Endothelial cell of umbilical vein (primary cell): ENCODE measurements around the gene TRIM2. TPM values are rescaled to one million over a fixed set of nuclear protein-coding genes. Genes with fewer than 3 reads are reported as not detected.

Experiments
- BruUV-seq: library from RNA; stranded (reverse); fragments of 400-500 nt; replicated peaks from 2 replicates; lab custom pipeline; 2021; lab: Mats Ljungman, UMichigan
- CTCF ChIA-PET: fragments of 300-600, 350-600 bp; sonication (Branson Sonifier 250); formaldehyde crosslinking; loops from one replicate; lab custom pipeline; 2021; ENCODE audit warnings: antibody characterized with exemption, inconsistent platforms; lab: Charles Lee
- POLR2A ChIA-PET: fragments of 300-600, 350-600 bp; sonication (Branson Sonifier 250); formaldehyde crosslinking; loops from one replicate; lab custom pipeline; 2021; ENCODE audit warnings: antibody characterized with exemption, inconsistent platforms; lab: Charles Lee
- DNase-seq: peaks from one replicate; pipeline ENCODE4 v3.0.0-alpha.2; 2011; ENCODE audit warnings: low read depth, low spot score
- FAIRE-seq: peaks from 2 replicates; lab custom pipeline; 2011; peaks lifted over from hg19 to GRCh38; lab: Jason Lieb, UNC
- H2AFZ ChIP-seq: 2 replicates; pipeline ENCODE4 v1.6.0; 2012; ENCODE audit warnings: low read depth, low read length, control low read depth, inconsistent platforms
- H3K27ac ChIP-seq: 2 replicates; pipeline ENCODE4 v1.5.1; 2011; ENCODE audit warnings: low read depth, mild to moderate bottlenecking, control low read depth, low read length, moderate library complexity; ENCODE audit not compliant: insufficient read depth
- H3K27me3 ChIP-seq, 2 experiments: 2 replicates each; pipeline versions ENCODE4 v1.6.0 to v1.6.1; 2011; ENCODE audit warnings: low read length in 2 of 2, mixed read lengths in 1 of 2; ENCODE audit not compliant: control insufficient read depth in 2 of 2, insufficient read depth in 2 of 2
- H3K36me3 ChIP-seq, 2 experiments: 2 replicates in 1 of 2; 3 replicates in 1 of 2; pipeline ENCODE4 v1.5.1; 2011; ENCODE audit warnings: low read length in 2 of 2, mild to moderate bottlenecking in 1 of 2, moderate library complexity in 1 of 2; ENCODE audit not compliant: control insufficient read depth in 2 of 2, insufficient read depth in 2 of 2; ENCODE audit errors: extremely low read depth in 1 of 2
- H3K4me1 ChIP-seq: 3 replicates; pipeline ENCODE4 v1.5.1; 2011; ENCODE audit warnings: mild to moderate bottlenecking, low read length; ENCODE audit not compliant: control insufficient read depth, insufficient read depth; ENCODE audit errors: extremely low read depth
- H3K4me2 ChIP-seq: 2 replicates; pipeline ENCODE4 v1.6.1; 2011; ENCODE audit warnings: low read length, control low read depth, mixed read lengths; ENCODE audit not compliant: insufficient read depth
- H3K4me3 ChIP-seq, 3 experiments: fragments of 200-600 bp in 1 of 3; sonication (generic), shearing (Covaris generic) in 1 of 3; replicated peaks in 1 of 3; 2 replicates each; pipeline ENCODE4 v1.5.1; 2011 to 2016; ENCODE audit warnings: control low read depth in 3 of 3, low read length in 3 of 3, mild to moderate bottlenecking in 2 of 3, inconsistent platforms in 1 of 3, low read depth in 1 of 3, moderate library complexity in 1 of 3; ENCODE audit not compliant: insufficient read depth in 1 of 3
- H3K79me2 ChIP-seq: 2 replicates; pipeline ENCODE4 v1.6.0; 2012; ENCODE audit warnings: low read length, inconsistent platforms; ENCODE audit not compliant: control insufficient read depth, insufficient read depth
- H3K9ac ChIP-seq: replicated peaks from 2 replicates; pipeline ENCODE3; 2011; ENCODE audit warnings: low read length, control low read depth; ENCODE audit not compliant: insufficient read depth; ENCODE audit errors: extremely low read depth
- H3K9me1 ChIP-seq: replicated peaks from 3 replicates; pipeline ENCODE4 v1.6.0; 2011; ENCODE audit warnings: mild to moderate bottlenecking, low read length; ENCODE audit not compliant: control insufficient read depth, insufficient read depth; ENCODE audit errors: extremely low read depth
- H3K9me3 ChIP-seq: replicated peaks from 2 replicates; pipeline ENCODE4 v1.5.1; 2012; ENCODE audit warnings: low read length, inconsistent platforms; ENCODE audit not compliant: control insufficient read depth, insufficient read depth
- H4K20me1 ChIP-seq: replicated peaks from 2 replicates; pipeline ENCODE3; 2011; ENCODE audit warnings: mild to moderate bottlenecking, low read length; ENCODE audit not compliant: control insufficient read depth, insufficient read depth; ENCODE audit errors: extremely low read depth
- GATA2 ChIP-seq: IDR thresholded peaks from 2 replicates; pipeline ENCODE4 v1.7.0; 2011; ENCODE audit warnings: low read depth, mild to moderate bottlenecking, moderate library complexity, mixed read lengths, low read length; ENCODE audit not compliant: insufficient read length, insufficient read depth
- JUN ChIP-seq: IDR thresholded peaks from 2 replicates; pipeline ENCODE4 v1.6.1; 2011; ENCODE audit warnings: borderline replicate concordance, low read depth; ENCODE audit not compliant: insufficient read length, insufficient read depth
- MAX ChIP-seq: IDR thresholded peaks from 2 replicates; pipeline ENCODE4 v1.6.1; 2011; ENCODE audit not compliant: insufficient read depth, insufficient read length
- dilution Hi-C: fragments of 300-500 bp; cut with MboI; formaldehyde crosslinking; loops from one replicate; pipeline ENCODE4 v1.15.0; 2019; ENCODE audit warnings: low sequenced_read_pairs; ENCODE audit not compliant: extremely low pct_ligation_motif_present
- intact Hi-C: fragments of 100-400 bp; cut with micrococcal nuclease; formaldehyde crosslinking; loops from one replicate; pipeline ENCODE4 v1.10.0; 2022
- polyA plus RNA-seq, 4 experiments: library from polyadenylated mRNA; depleted of rRNA in 3 of 4; stranded (reverse) in 3 of 4; unstranded in 1 of 4; fragments of >200 nt; gene quantifications; 2 replicates each; pipeline versions ENCODE4 v1.2.1 to v1.2.3, GENCODE V29; 2011 to 2012; ENCODE audit warnings: missing spikeins in 1 of 4
- total RNA-seq: library from RNA; stranded (reverse); gene quantifications from 2 replicates; pipeline ENCODE4 v1.2.3, GENCODE V29; 2021

The TRIM2 gene
- total and polyA plus RNA-seq, 2 donors (not counting 3 experiments of a cell fraction or from before 2014, with no cell fraction given): 6.8 to 19.7 TPM

- H3K9ac ChIP-seq: no peak overlapping the region
- no peak overlapping the region for H2AFZ ChIP-seq
- no peak overlapping the region for H3K4me2 ChIP-seq
- DNase-seq (no peak), FAIRE-seq (no peak)
- peak; percentile 5 for TF ChIP-seq JUN
- no peak for TF ChIP-seq GATA2
- H3K79me2 ChIP-seq: no peaks in the 10 kb centered on the region
- H4K20me1 ChIP-seq: no peaks in the 10 kb centered on the region
- H3K9me1 ChIP-seq: no peaks in the 10 kb centered on the region
- H3K27me3 ChIP-seq: no peaks in the 10 kb centered on the region
- dilution Hi-C loops: no loop called here
- BruUV-seq: no TSS peak
- CTCF ChIA-PET: interaction anchor here (1.3 kb wide), 1 partner anchor 10 kb away, joined by 3 read pairs; no protein-coding TSS in a partner anchor
- H3K4me1 ChIP-seq: peaks cover 2% of the 10 kb centered on the region
- H3K4me3 ChIP-seq: no peak overlapping the region
- no peaks in the 10 kb centered on the region for H3K9me3 ChIP-seq
- intact Hi-C loops: loop anchor here (2.0 kb wide), 1 partner anchor 63 kb away; no protein-coding TSS in a partner anchor
- no peak overlapping the region for H3K27ac ChIP-seq
- H3K36me3 ChIP-seq: no peaks in the 10 kb centered on the region
- POLR2A ChIA-PET: no interaction called here
Observed at GRCh38 chr4:153205757-153206156, 1.5 kb downstream of the TRIM2 start.

GRCh38 chr4:153206534-153206933, 2.3 kb downstream of the TRIM2 start:
- POLR2A ChIA-PET: no interaction called here
- dilution Hi-C loops: no loop called here
- Histone ChIP-seq H2AFZ (no peak overlapping the region), H3K9ac (no peak overlapping the region), H3K9me1 (no peaks in the 10 kb centered on the region), H3K36me3 (no peaks in the 10 kb centered on the region), H3K9me3 (no peaks in the 10 kb centered on the region), H3K79me2 (no peaks in the 10 kb centered on the region), H3K27me3 (no peaks in the 10 kb centered on the region), H3K4me3 (no peak overlapping the region), H3K27ac (no peak overlapping the region), H3K4me1 (peaks cover 2% of the 10 kb centered on the region), H4K20me1 (no peaks in the 10 kb centered on the region), H3K4me2 (no peak overlapping the region)
- DNase-seq (no peak), FAIRE-seq (no peak)
- BruUV-seq: no TSS peak
- intact Hi-C loops: loop anchor here (2.0 kb wide), 1 partner anchor 64 kb away; no protein-coding TSS in a partner anchor
- TF ChIP-seq MAX: no peak
- CTCF ChIA-PET: interaction anchor here (1.2 to 2.9 kb wide), 7 partner anchors 64 to 369 kb away, joined by 4 to 14 read pairs (median 5); no protein-coding TSS in a partner anchor
